Nephron progenitor cell (in vitro differentiated cells): ENCODE data around the gene EPHX1.

Experiments used
- DNase-seq: peaks from one replicate; pipeline ENCODE4 v3.0.0; 2021
- H3K27ac Mint-ChIP-seq: 2 replicates; pipeline ENCODE4 v1.8.0; 2021; ENCODE audit warnings: mild to moderate bottlenecking, moderate library complexity, mixed read lengths
- H3K27me3 Mint-ChIP-seq: 2 replicates; pipeline ENCODE4 v1.8.0; 2021; ENCODE audit warnings: mild to moderate bottlenecking, low read depth, mixed read lengths; ENCODE audit not compliant: poor library complexity
- H3K36me3 Mint-ChIP-seq: 2 replicates; pipeline ENCODE4 v1.8.0; 2021; ENCODE audit warnings: low read depth, mixed read lengths
- H3K4me1 Mint-ChIP-seq: 2 replicates; pipeline ENCODE4 v1.8.0; 2021; ENCODE audit warnings: mixed read lengths
- H3K4me3 Mint-ChIP-seq: 2 replicates; pipeline ENCODE4 v1.8.0; 2021; ENCODE audit warnings: mild to moderate bottlenecking, moderate library complexity, mixed read lengths
- H3K9me3 Mint-ChIP-seq: 2 replicates; pipeline ENCODE4 v1.8.0; 2021; ENCODE audit warnings: mild to moderate bottlenecking, moderate library complexity, mixed read lengths
- CTCF ChIP-seq: fragments of 200-600 bp; sonication (generic); IDR thresholded peaks from 2 replicates; pipeline ENCODE4 v1.5.0; 2021; ENCODE audit warnings: antibody characterized with exemption

Gene EPHX1

GRCh38 chr1:225842788-225843425 is 33.0 kb downstream of the EPHX1 start:
- Mint-ChIP-seq H3K27ac (peak overlapping the region; percentile 80), H3K4me1 (peaks cover 44% of the 10 kb centered on the region), H3K36me3 (peaks cover 25% of the 10 kb centered on the region), H3K4me3 (no peak overlapping the region), H3K9me3 (no peaks in the 10 kb centered on the region), H3K27me3 (peaks cover 2% of the 10 kb centered on the region)
- no peak for DNase-seq
- TF ChIP-seq CTCF, result no peak

GRCh38 chr1:225843426-225843795 is 33.5 kb downstream of the EPHX1 start:
- Mint-ChIP-seq H3K36me3 (peaks cover 25% of the 10 kb centered on the region), H3K9me3 (no peaks in the 10 kb centered on the region), H3K27me3 (peaks cover 2% of the 10 kb centered on the region), H3K27ac (peak overlapping the region; percentile 15), H3K4me3 (no peak overlapping the region), H3K4me1 (peaks cover 49% of the 10 kb centered on the region)
- DNase-seq, result no peak
- TF ChIP-seq CTCF, result no peak

GRCh38 chr1:225844236-225845061 is 34.5 kb downstream of the EPHX1 start:
- TF ChIP-seq CTCF, result no peak
- DNase-seq, result no peak
- Mint-ChIP-seq H3K9me3 (peaks cover under 1% of the 10 kb centered on the region), H3K27me3 (peaks cover 2% of the 10 kb centered on the region), H3K4me1 (peaks cover 59% of the 10 kb centered on the region), H3K4me3 (no peak overlapping the region), H3K27ac (no peak overlapping the region), H3K36me3 (peaks cover 28% of the 10 kb centered on the region)

GRCh38 chr1:225845097-225845496 is 35.2 kb downstream of the EPHX1 start:
- Mint-ChIP-seq H3K9me3 (peaks cover 7% of the 10 kb centered on the region), H3K4me1 (peaks cover 66% of the 10 kb centered on the region), H3K27me3 (peaks cover 2% of the 10 kb centered on the region), H3K27ac (no peak overlapping the region), H3K4me3 (no peak overlapping the region), H3K36me3 (peaks cover 29% of the 10 kb centered on the region)
- no peak for TF ChIP-seq CTCF
- DNase-seq, result no peak

GRCh38 chr1:225845571-225846259 is 35.8 kb downstream of the EPHX1 start:
- Mint-ChIP-seq H3K27me3 (peaks cover 2% of the 10 kb centered on the region), H3K27ac (no peak overlapping the region), H3K4me1 (peaks cover 68% of the 10 kb centered on the region), H3K4me3 (no peak overlapping the region), H3K36me3 (peaks cover 30% of the 10 kb centered on the region), H3K9me3 (peaks cover 13% of the 10 kb centered on the region)
- DNase-seq, result peak; percentile 74
- peak; percentile 60 for TF ChIP-seq CTCF
